LoVo (cell line): ENCODE data around the gene KCNJ13.
"Not testable (repeated sequence)": the region's sequence is repeated elsewhere in the genome, so short reads cannot be mapped to it uniquely, and the experiment has no call there.

Experiments used
- DNase-seq: peaks from one replicate; pipeline ENCODE4 v3.0.0-alpha.2; 2016; ENCODE audit warnings: low spot score

KCNJ13 gene

GRCh38 chr2:232767866-232768265 lies 8.5 kb downstream of the KCNJ13 start:
- DNase-seq: no peak

- peak; percentile 15 for DNase-seq
These were observed 15.0 kb downstream of the KCNJ13 start for GRCh38 chr2:232761301-232761907.

GRCh38 chr2:232757905-232758304 lies 18.5 kb downstream of the KCNJ13 start:
- no peak for DNase-seq

- DNase-seq: no peak
These were observed 26.2 kb downstream of the KCNJ13 start for GRCh38 chr2:232750135-232750671.

GRCh38 chr2:232749331-232749730 lies 27.0 kb downstream of the KCNJ13 start:
- DNase-seq: no peak

GRCh38 chr2:232748038-232748437 lies 28.3 kb downstream of the KCNJ13 start:
- DNase-seq: no peak

GRCh38 chr2:232744963-232745362 lies 31.4 kb downstream of the KCNJ13 start:
- DNase-seq: no peak

- DNase-seq: no peak
These were observed 34.4 kb downstream of the KCNJ13 start for GRCh38 chr2:232741972-232742371.

GRCh38 chr2:232741294-232741693 lies 35.1 kb downstream of the KCNJ13 start:
- DNase-seq: no peak

- no peak for DNase-seq
These were observed 44.9 kb downstream of the KCNJ13 start for GRCh38 chr2:232731470-232731869.

- no peak for DNase-seq
These were observed 47.6 kb downstream of the KCNJ13 start for GRCh38 chr2:232728785-232729184.

GRCh38 chr2:232723027-232723426 lies 53.3 kb downstream of the KCNJ13 start:
- DNase-seq: no peak

- DNase-seq: no peak
These were observed 54.5 kb downstream of the KCNJ13 start for GRCh38 chr2:232721882-232722281.

- no peak for DNase-seq
These were observed 55.1 kb downstream of the KCNJ13 start for GRCh38 chr2:232721261-232721660.

GRCh38 chr2:232720056-232720455 lies 56.3 kb downstream of the KCNJ13 start:
- not testable (repeated sequence) for DNase-seq
